Activated T-helper 2 cell treated with anti-CD3 and anti-CD28 coated beads, Interferon-gamma antibody, Interleukin-2, Interleukin-4, amounts not matched to agents 10 μg/mL and 5 μg/mL and 100 μg/mL, durations not matched to agents 14 hours and 24 hours and 36 hours (primary cell): ENCODE data around the gene DNAJC24. TPM values are rescaled to one million over a fixed set of nuclear protein-coding genes. Genes with fewer than 3 reads are reported as not detected.

Experiments used
- DNase-seq: peaks from one replicate; pipeline ENCODE4 v3.0.0; 2021; ENCODE audit warnings: low spot score
- H3K27ac Mint-ChIP-seq: one replicate; pipeline ENCODE4 v1.8.0; 2021; ENCODE audit warnings: mixed read lengths
- H3K27me3 Mint-ChIP-seq: one replicate; pipeline ENCODE4 v1.8.0; 2021; ENCODE audit warnings: low read depth, mixed read lengths
- H3K36me3 Mint-ChIP-seq: one replicate; pipeline ENCODE4 v1.8.0; 2021; ENCODE audit warnings: low read depth, mixed read lengths
- H3K4me1 Mint-ChIP-seq: one replicate; pipeline ENCODE4 v1.8.0; 2021; ENCODE audit warnings: low read depth, mixed read lengths
- H3K4me3 Mint-ChIP-seq: one replicate; pipeline ENCODE4 v1.8.0; 2021; ENCODE audit warnings: low read depth, mild to moderate bottlenecking, moderate library complexity, mixed read lengths
- H3K9me3 Mint-ChIP-seq: one replicate; pipeline ENCODE4 v1.8.0; 2021; ENCODE audit warnings: mixed read lengths
- intact Hi-C: fragments of 100-400 bp; cut with micrococcal nuclease; formaldehyde crosslinking; loops from one replicate; pipeline ENCODE4 v1.15.1; 2023
- total RNA-seq: library from RNA; stranded (reverse); gene quantifications from 2 replicates; pipeline ENCODE4 v1.2.3, GENCODE V29; 2022

The DNAJC24 gene
- total RNA-seq, 1 donor from 2014 or later: 20.7 TPM

- Mint-ChIP-seq H3K4me1 (peaks cover 7% of the 10 kb centered on the region), H3K36me3 (no peaks in the 10 kb centered on the region), H3K27ac (no peak overlapping the region), H3K4me3 (no peak overlapping the region), H3K9me3 (no peaks in the 10 kb centered on the region), H3K27me3 (peaks cover 17% of the 10 kb centered on the region)
- no peak for DNase-seq
- intact Hi-C loops: no loop called here
These were observed 7.9 kb upstream of the DNAJC24 start for GRCh38 chr11:31361743-31362142.

- Mint-ChIP-seq H3K36me3 (peaks cover 3% of the 10 kb centered on the region), H3K4me1 (peaks cover 29% of the 10 kb centered on the region), H3K27ac (no peak overlapping the region), H3K9me3 (no peaks in the 10 kb centered on the region), H3K4me3 (no peak overlapping the region), H3K27me3 (peaks cover 28% of the 10 kb centered on the region)
- no peak for DNase-seq
- intact Hi-C loops: no loop called here
These were observed 2.9 kb upstream of the DNAJC24 start for GRCh38 chr11:31366795-31367194.

- no peak for DNase-seq
- intact Hi-C loops: no loop called here
- H3K27ac Mint-ChIP-seq: no peak overlapping the region
- H3K27me3 Mint-ChIP-seq: no peaks in the 10 kb centered on the region
- H3K4me1 Mint-ChIP-seq: peaks cover 10% of the 10 kb centered on the region
- H3K36me3 Mint-ChIP-seq: peaks cover 3% of the 10 kb centered on the region
- H3K4me3 Mint-ChIP-seq: no peak overlapping the region
- no peaks in the 10 kb centered on the region for H3K9me3 Mint-ChIP-seq
These were observed 6.2 kb downstream of the DNAJC24 start for GRCh38 chr11:31375879-31376278.

DNA sequence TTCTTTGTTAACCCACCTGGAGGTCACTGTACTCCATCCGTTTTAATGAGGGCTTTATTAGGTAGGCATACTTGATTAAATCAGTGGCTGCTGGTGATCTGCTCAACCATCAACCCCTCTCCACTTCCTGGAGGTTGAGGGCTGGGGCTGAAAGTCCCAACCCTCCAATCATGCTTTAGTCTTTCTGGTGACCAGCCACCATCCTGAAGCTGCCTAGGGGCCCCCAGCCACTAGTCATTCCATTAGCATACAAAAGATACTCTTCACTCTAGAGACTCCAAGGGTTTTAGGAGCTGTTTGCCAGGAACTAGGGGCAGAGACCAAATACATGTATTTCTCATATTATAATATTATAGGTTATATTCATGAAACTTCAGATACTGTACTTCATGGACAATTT is 13.5 kb downstream of the DNAJC24 start:
- H3K36me3 Mint-ChIP-seq: no peaks in the 10 kb centered on the region

DNA sequence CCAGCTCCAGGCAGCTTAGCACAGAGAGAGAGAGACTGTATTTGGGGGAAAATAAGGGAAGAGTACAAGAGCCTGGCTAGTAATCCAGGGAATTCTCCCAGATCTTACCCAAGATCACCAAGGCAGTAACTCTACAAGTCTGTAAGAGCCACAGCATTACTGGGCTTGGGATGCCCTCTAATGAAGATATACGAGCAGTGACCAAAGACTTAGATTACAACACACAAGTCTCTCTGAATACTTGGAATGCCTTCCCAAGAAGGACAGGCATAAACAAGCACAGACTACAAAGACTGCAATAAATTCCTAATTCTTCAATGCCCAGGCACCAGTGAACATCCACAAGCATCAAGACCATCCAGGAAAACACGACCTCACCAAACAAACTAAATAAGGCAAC is 17.7 kb downstream of the DNAJC24 start:
- Mint-ChIP-seq H3K27ac (no peak overlapping the region), H3K36me3 (no peaks in the 10 kb centered on the region), H3K4me1 (no peaks in the 10 kb centered on the region), H3K4me3 (no peak overlapping the region), H3K27me3 (no peaks in the 10 kb centered on the region), H3K9me3 (no peaks in the 10 kb centered on the region)
- DNase-seq: no peak
- intact Hi-C loops: no loop called here

More for the DNA sequence above, 13.5 kb downstream of the DNAJC24 start:
- intact Hi-C loops: no loop called here
- no peak overlapping the region for H3K27ac Mint-ChIP-seq
- no peaks in the 10 kb centered on the region for H3K27me3 Mint-ChIP-seq
- H3K9me3 Mint-ChIP-seq: no peaks in the 10 kb centered on the region
- DNase-seq: no peak
- H3K4me3 Mint-ChIP-seq: no peak overlapping the region
- no peaks in the 10 kb centered on the region for H3K4me1 Mint-ChIP-seq

- no peak overlapping the region for H3K27ac Mint-ChIP-seq
- intact Hi-C loops: loop anchor here (5.0 to 10.0 kb wide), 3 partner anchors 400 to 777 kb away; no protein-coding TSS in a partner anchor
- H3K36me3 Mint-ChIP-seq: peaks cover 3% of the 10 kb centered on the region
- no peak overlapping the region for H3K4me3 Mint-ChIP-seq
- DNase-seq: no peak
- no peaks in the 10 kb centered on the region for H3K4me1 Mint-ChIP-seq
- H3K27me3 Mint-ChIP-seq: no peaks in the 10 kb centered on the region
- H3K9me3 Mint-ChIP-seq: no peaks in the 10 kb centered on the region
These were observed 27.7 kb downstream of the DNAJC24 start for GRCh38 chr11:31397239-31397834.

GRCh38 chr11:31404614-31405013 is 35.0 kb downstream of the DNAJC24 start:
- H3K9me3 Mint-ChIP-seq: no peaks in the 10 kb centered on the region
- intact Hi-C loops: no loop called here
- H3K36me3 Mint-ChIP-seq: peaks cover 3% of the 10 kb centered on the region
- H3K4me3 Mint-ChIP-seq: no peak overlapping the region
- no peak for DNase-seq
- H3K27ac Mint-ChIP-seq: no peak overlapping the region
- no peaks in the 10 kb centered on the region for H3K27me3 Mint-ChIP-seq
- no peaks in the 10 kb centered on the region for H3K4me1 Mint-ChIP-seq

DNA sequence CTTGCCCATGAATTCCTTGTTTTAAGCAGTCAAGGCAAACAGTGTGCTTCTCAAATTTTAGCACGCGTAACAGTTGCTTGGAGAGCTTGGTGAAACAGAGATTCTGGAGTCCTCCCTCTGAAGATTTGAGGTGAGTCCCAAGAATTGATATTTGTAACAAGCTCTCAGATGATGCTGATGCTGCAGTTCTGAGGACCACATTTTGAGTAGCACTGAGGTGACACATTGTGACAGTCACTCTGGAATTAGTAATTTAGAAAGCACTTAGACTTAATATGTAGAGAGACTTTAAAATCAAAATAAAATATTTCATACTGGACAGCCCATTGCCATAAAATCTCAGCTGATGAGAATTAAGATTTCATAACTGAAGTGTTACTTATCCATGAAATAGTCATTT is 38.5 kb downstream of the DNAJC24 start:
- H3K4me1 Mint-ChIP-seq: no peaks in the 10 kb centered on the region
- intact Hi-C loops: no loop called here
- DNase-seq: no peak
- no peak overlapping the region for H3K4me3 Mint-ChIP-seq
- H3K36me3 Mint-ChIP-seq: no peaks in the 10 kb centered on the region
- no peaks in the 10 kb centered on the region for H3K9me3 Mint-ChIP-seq
- no peaks in the 10 kb centered on the region for H3K27me3 Mint-ChIP-seq
- no peak overlapping the region for H3K27ac Mint-ChIP-seq

GRCh38 chr11:31412946-31413345 is 43.3 kb downstream of the DNAJC24 start:
- Mint-ChIP-seq H3K27ac (no peak overlapping the region), H3K36me3 (peaks cover 5% of the 10 kb centered on the region), H3K9me3 (no peaks in the 10 kb centered on the region), H3K4me1 (no peaks in the 10 kb centered on the region), H3K27me3 (no peaks in the 10 kb centered on the region), H3K4me3 (no peak overlapping the region)
- no peak for DNase-seq
- intact Hi-C loops: no loop called here

DNA sequence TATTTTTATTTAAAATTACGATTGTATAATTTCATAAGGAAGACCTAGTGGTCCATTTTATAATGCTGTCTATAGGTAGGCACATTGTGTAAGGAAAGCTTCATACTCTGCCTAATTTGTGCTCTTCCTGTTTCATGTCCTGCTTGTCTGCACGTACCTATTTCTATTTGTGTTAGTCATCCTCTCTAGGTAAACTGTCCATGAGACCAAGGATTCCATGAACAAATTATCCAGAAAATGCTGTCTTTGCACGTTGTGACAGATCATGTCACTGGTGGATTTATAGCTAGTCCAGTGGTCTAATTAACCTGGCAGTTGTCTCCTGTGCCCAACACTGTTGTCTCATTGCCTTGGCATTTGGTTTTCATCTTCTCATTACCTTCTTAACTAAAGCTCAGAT is 44.7 kb downstream of the DNAJC24 start:
- Mint-ChIP-seq H3K4me3 (no peak overlapping the region), H3K36me3 (peaks cover 5% of the 10 kb centered on the region), H3K27me3 (no peaks in the 10 kb centered on the region), H3K27ac (no peak overlapping the region), H3K4me1 (no peaks in the 10 kb centered on the region), H3K9me3 (no peaks in the 10 kb centered on the region)
- DNase-seq: no peak
- intact Hi-C loops: no loop called here

- intact Hi-C loops: no loop called here
- H3K4me3 Mint-ChIP-seq: no peak overlapping the region
- no peaks in the 10 kb centered on the region for H3K4me1 Mint-ChIP-seq
- H3K36me3 Mint-ChIP-seq: peaks cover 5% of the 10 kb centered on the region
- no peaks in the 10 kb centered on the region for H3K9me3 Mint-ChIP-seq
- no peak overlapping the region for H3K27ac Mint-ChIP-seq
- no peak for DNase-seq
- no peaks in the 10 kb centered on the region for H3K27me3 Mint-ChIP-seq
These were observed 45.8 kb downstream of the DNAJC24 start for GRCh38 chr11:31415435-31415834.

DNA sequence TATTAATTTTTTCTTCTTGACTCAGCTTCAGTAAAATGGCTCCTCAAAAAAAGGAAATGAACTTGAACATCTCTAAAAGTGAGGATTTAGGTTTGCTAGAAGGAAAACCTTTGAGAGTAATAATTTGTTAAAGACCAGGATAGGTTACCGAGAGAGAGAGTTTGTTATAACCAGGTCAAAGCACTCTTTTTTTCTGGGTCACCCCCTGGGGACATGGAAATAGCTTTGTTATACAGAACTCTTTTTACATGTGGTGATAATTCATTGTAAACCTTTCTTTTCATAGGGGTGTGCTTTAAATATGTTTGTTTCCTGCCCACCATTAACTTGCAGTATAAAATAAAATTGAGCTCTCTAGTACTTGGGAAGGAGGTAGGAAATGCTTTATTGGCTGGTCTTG is 47.7 kb downstream of the DNAJC24 start:
- Mint-ChIP-seq H3K9me3 (no peaks in the 10 kb centered on the region), H3K27me3 (no peaks in the 10 kb centered on the region), H3K4me1 (no peaks in the 10 kb centered on the region), H3K27ac (no peak overlapping the region), H3K36me3 (peaks cover 5% of the 10 kb centered on the region), H3K4me3 (no peak overlapping the region)
- no peak for DNase-seq
- intact Hi-C loops: no loop called here

DNA sequence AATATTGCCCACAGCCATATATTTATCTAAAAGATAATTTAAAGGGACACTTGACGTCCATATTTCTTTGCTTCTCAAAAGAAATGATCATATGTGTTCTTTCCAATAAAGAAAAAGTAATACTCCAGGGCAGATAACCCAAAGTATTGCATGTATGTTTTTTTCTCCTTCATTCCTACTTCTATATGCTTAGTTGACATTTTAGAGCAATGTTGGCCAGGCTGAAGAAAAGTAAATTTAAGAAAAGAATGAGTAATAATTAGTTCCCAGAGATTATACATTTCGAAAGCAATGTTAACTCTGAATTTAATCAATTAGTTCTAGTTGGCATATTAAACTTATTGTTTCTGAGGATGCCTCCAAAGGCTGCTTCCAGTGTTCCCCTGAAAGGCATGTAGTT is 48.2 kb downstream of the DNAJC24 start:
- peaks cover 5% of the 10 kb centered on the region for H3K36me3 Mint-ChIP-seq
- no peaks in the 10 kb centered on the region for H3K27me3 Mint-ChIP-seq
- no peaks in the 10 kb centered on the region for H3K9me3 Mint-ChIP-seq
- intact Hi-C loops: no loop called here
- DNase-seq: no peak
- H3K4me1 Mint-ChIP-seq: no peaks in the 10 kb centered on the region
- no peak overlapping the region for H3K4me3 Mint-ChIP-seq
- no peak overlapping the region for H3K27ac Mint-ChIP-seq

GRCh38 chr11:31419138-31419537 is 49.5 kb downstream of the DNAJC24 start:
- no peaks in the 10 kb centered on the region for H3K9me3 Mint-ChIP-seq
- H3K4me1 Mint-ChIP-seq: no peaks in the 10 kb centered on the region
- H3K27me3 Mint-ChIP-seq: no peaks in the 10 kb centered on the region
- H3K36me3 Mint-ChIP-seq: peaks cover 5% of the 10 kb centered on the region
- no peak for DNase-seq
- H3K27ac Mint-ChIP-seq: no peak overlapping the region
- intact Hi-C loops: no loop called here
- no peak overlapping the region for H3K4me3 Mint-ChIP-seq
